Osteoblast (primary cell): ENCODE measurements around the gene OR8G5. TPM values are rescaled to one million over a fixed set of nuclear protein-coding genes. Genes with fewer than 3 reads are reported as not detected.
"Not testable (repeated sequence)": the region's sequence is repeated elsewhere in the genome, so short reads cannot be mapped to it uniquely, and the experiment has no call there.

Source experiments
- DNase-seq: peaks from one replicate; pipeline ENCODE4 v3.0.0; 2011; ENCODE audit warnings: low spot score, mixed read lengths; ENCODE audit not compliant: insufficient read length; ENCODE audit errors: missing footprints
- H2AFZ ChIP-seq: 2 replicates; pipeline ENCODE4 v1.6.0; 2011; ENCODE audit warnings: mild to moderate bottlenecking, low read length
- H3K27ac ChIP-seq: 2 replicates; pipeline ENCODE4 v1.5.1; 2011; ENCODE audit warnings: mild to moderate bottlenecking, low read depth, low read length, moderate library complexity
- H3K27me3 ChIP-seq: 2 replicates; pipeline ENCODE4 v1.6.0; 2012; ENCODE audit warnings: mild to moderate bottlenecking, control low read depth, inconsistent platforms, low read length, moderate library complexity; ENCODE audit not compliant: insufficient read depth
- H3K36me3 ChIP-seq: 2 replicates; pipeline ENCODE4 v1.5.1; 2011; ENCODE audit warnings: mild to moderate bottlenecking, low read length, control low read depth, moderate library complexity; ENCODE audit not compliant: insufficient read depth
- H3K4me1 ChIP-seq: 2 replicates; pipeline ENCODE4 v1.5.1; 2011; ENCODE audit warnings: mild to moderate bottlenecking, low read length, control low read depth, moderate library complexity; ENCODE audit not compliant: insufficient read depth
- H3K4me2 ChIP-seq: 2 replicates; pipeline ENCODE4 v1.6.0; 2011; ENCODE audit warnings: mild to moderate bottlenecking, low read length; ENCODE audit not compliant: insufficient read depth
- H3K4me3 ChIP-seq: fragments of 200-600 bp; sonication (generic); 3 replicates; pipeline ENCODE4 v1.5.1; 2012; ENCODE audit warnings: mild to moderate bottlenecking, low read length, inconsistent platforms; ENCODE audit not compliant: insufficient read depth
- H3K79me2 ChIP-seq: 2 replicates; pipeline ENCODE4 v1.6.0; 2012; ENCODE audit warnings: mild to moderate bottlenecking, low read length, control low read depth, inconsistent platforms; ENCODE audit not compliant: insufficient read depth
- H3K9me3 ChIP-seq: 2 replicates; pipeline ENCODE4 v1.5.1; 2011; ENCODE audit warnings: low read depth, low read length, control low read depth
- H4K20me1 ChIP-seq: 2 replicates; pipeline ENCODE4 v1.6.0; 2012; ENCODE audit warnings: mild to moderate bottlenecking, low read length, control low read depth; ENCODE audit not compliant: insufficient read depth
- CTCF ChIP-seq: IDR thresholded peaks from 2 replicates; pipeline ENCODE4 v1.5.1; 2011; ENCODE audit warnings: mild to moderate bottlenecking, low read depth, low read length, moderate library complexity; ENCODE audit errors: extremely low read depth
- total RNA-seq: library from RNA; depleted of rRNA; stranded (reverse); fragments of >200 nt; gene quantifications from 2 replicates; pipeline ENCODE4 v1.2.3, GENCODE V29; 2012

The OR8G5 gene
- total RNA-seq, 1 donor, result not detected

GRCh38 chr11:124270886-124271285 lies 14.7 kb downstream of the OR8G5 start:
- not testable (repeated sequence) for H3K36me3 ChIP-seq, H3K27me3 ChIP-seq, H3K4me3 ChIP-seq, H3K79me2 ChIP-seq, H4K20me1 ChIP-seq, H2AFZ ChIP-seq, H3K4me2 ChIP-seq, H3K4me1 ChIP-seq, DNase-seq, H3K27ac ChIP-seq, H3K9me3 ChIP-seq

GRCh38 chr11:124274000-124274399 lies 17.8 kb downstream of the OR8G5 start:
- Histone ChIP-seq H4K20me1 (no peaks in the 10 kb centered on the region), H3K36me3 (no peaks in the 10 kb centered on the region), H2AFZ (no peak overlapping the region), H3K4me3 (no peak overlapping the region), H3K4me1 (no peaks in the 10 kb centered on the region), H3K9me3 (no peaks in the 10 kb centered on the region), H3K79me2 (no peaks in the 10 kb centered on the region), H3K27me3 (no peaks in the 10 kb centered on the region), H3K27ac (no peak overlapping the region), H3K4me2 (no peak overlapping the region)
- DNase-seq, result no peak
- no peak for TF ChIP-seq CTCF

GRCh38 chr11:124276081-124276480 lies 19.9 kb downstream of the OR8G5 start:
- Histone ChIP-seq H4K20me1 (no peaks in the 10 kb centered on the region), H3K79me2 (no peaks in the 10 kb centered on the region), H3K4me2 (no peak overlapping the region), H3K36me3 (no peaks in the 10 kb centered on the region), H3K4me1 (no peaks in the 10 kb centered on the region), H3K9me3 (no peaks in the 10 kb centered on the region), H2AFZ (no peak overlapping the region), H3K4me3 (no peak overlapping the region), H3K27me3 (no peaks in the 10 kb centered on the region), H3K27ac (no peak overlapping the region)
- no peak for TF ChIP-seq CTCF
- DNase-seq, result no peak

- Histone ChIP-seq H3K36me3 (no peaks in the 10 kb centered on the region), H3K27ac (no peak overlapping the region), H3K4me1 (no peaks in the 10 kb centered on the region), H3K27me3 (no peaks in the 10 kb centered on the region), H4K20me1 (no peaks in the 10 kb centered on the region), H3K79me2 (no peaks in the 10 kb centered on the region), H3K9me3 (no peaks in the 10 kb centered on the region), H2AFZ (no peak overlapping the region), H3K4me3 (no peak overlapping the region), H3K4me2 (no peak overlapping the region)
- DNase-seq, result no peak
- TF ChIP-seq CTCF, result no peak
Observed at GRCh38 chr11:124277207-124277606, 21.0 kb downstream of the OR8G5 start.

GRCh38 chr11:124277804-124278203 lies 21.6 kb downstream of the OR8G5 start:
- no peak for TF ChIP-seq CTCF
- Histone ChIP-seq H3K9me3 (no peaks in the 10 kb centered on the region), H3K36me3 (no peaks in the 10 kb centered on the region), H3K4me3 (no peak overlapping the region), H2AFZ (no peak overlapping the region), H3K4me2 (no peak overlapping the region), H3K79me2 (no peaks in the 10 kb centered on the region), H3K27me3 (no peaks in the 10 kb centered on the region), H3K4me1 (no peaks in the 10 kb centered on the region), H4K20me1 (no peaks in the 10 kb centered on the region), H3K27ac (no peak overlapping the region)
- DNase-seq, result no peak
